HG02763 (cell line): Measurements from ENCODE around the gene SLC27A4.

Experiments used
- ATAC-seq: cut with Tn5 transposase; IDR thresholded peaks from one replicate; pipeline ENCODE4 v1.9.1; 2021; ENCODE audit warnings: mild to moderate bottlenecking, moderate library complexity; ENCODE audit not compliant: unreplicated experiment

The SLC27A4 gene

DNA sequence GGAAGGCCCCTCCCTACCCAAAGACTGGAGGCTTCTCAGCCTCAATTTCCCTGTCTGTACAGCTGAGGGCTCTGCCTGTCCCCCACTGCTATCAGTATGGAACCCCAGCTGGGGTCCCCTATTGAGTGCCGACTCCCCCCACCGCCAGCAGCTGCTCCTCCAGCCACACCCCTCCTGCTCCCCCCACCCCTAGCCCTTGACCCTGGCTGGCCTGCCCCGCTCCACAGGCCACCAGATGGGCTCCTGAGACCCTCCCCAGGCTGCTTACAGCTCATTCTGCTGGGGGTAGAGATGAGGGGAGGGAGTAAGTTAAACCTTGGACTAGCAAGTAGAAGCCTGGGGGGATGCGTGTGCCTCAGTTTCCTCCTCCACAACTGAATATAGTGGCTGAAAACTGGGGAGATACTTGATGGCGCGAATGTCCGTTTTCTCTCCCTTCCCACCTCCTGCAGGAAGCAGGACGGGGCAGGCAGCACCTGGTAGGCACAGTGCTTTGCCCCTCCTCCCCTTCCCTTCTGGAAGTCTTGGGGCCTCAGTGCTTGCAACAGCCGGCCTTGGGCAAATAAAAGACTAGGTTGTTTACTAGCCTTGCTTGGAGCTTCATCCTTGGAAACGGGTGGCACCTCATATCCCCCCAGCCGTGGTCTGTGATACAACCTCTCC is 50.0 kb downstream of the SLC27A4 start:
- ATAC-seq: no peak

GRCh38 chr9:128390813-128391711 is 50.7 kb downstream of the SLC27A4 start:
- no peak for ATAC-seq

DNA sequence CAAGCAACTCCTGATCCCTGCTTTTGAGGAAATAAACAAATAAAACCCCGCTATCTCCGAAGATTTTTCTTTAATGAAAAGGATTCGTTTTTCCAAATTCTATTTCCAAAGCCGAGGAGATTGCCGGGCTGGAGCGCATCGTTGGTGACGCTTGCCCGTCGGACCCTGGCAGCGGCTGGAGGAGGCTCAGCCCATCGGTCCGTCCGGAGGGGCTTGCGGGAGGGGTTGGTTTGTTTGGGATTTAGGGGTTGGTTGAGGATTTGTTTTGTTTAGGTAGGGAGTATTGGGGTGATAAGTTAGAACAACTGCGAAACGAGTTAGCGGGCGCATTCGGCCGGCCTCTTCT is 51.6 kb downstream of the SLC27A4 start:
- no peak for ATAC-seq

- ATAC-seq: no peak
Measured at GRCh38 chr9:128392302-128393144, 52.2 kb downstream of the SLC27A4 start.

- ATAC-seq: no peak
Measured at GRCh38 chr9:128393145-128393775, 52.9 kb downstream of the SLC27A4 start.

GRCh38 chr9:128393970-128394369 is 53.6 kb downstream of the SLC27A4 start:
- no peak for ATAC-seq

- ATAC-seq: no peak
Measured at GRCh38 chr9:128394379-128395168, 54.2 kb downstream of the SLC27A4 start.

DNA sequence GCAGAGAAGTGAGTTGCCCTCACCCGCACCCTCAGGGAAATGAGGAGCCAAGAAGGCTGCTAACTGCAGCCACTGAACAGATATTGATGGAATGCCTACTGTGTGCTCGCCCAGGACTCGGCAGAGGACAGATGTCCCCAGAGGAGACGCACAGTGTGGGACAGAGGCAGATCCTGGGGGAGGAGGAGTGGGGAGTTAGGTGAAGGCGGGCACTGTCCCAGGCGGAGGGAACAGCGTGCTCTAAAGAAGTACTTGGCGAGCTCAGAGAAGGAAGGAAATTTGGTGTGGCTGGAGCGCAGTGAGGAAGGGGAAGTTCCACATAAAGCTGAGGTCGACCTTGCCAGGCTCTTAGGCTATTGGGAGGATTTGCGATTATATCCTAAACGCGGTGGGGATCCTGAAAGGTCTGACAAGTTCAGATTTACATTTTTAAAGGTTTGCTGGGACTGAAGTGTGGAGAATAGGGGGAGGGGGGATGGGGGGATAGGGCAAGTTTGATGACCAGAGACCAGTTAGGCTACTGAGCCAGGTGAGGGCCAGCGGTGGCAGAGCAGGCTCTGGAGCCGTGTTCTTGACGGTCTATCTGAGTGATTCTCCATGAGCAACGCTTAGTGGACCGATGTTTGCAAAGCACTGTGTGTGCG is 56.8 kb downstream of the SLC27A4 start:
- no peak for ATAC-seq

DNA sequence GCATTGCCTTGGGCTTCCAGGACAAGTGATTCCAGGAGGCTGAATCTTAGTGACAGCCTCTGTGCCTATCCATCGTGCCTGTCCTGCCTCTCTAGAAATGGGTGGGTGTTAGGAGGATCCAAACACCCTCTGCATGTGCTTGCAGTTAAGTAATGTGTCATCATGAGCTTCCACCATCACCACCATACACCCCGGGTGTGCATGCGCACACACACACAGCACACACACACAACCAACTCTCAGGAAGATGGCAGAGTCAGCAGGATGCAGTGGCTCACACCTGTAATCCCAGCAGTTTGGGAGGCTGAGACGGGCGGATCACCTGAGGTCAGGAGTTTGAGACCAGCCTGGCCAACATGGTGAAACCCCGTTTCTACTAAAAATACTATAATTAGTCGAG is 57.5 kb downstream of the SLC27A4 start:
- ATAC-seq: no peak

- ATAC-seq: no peak
Measured at GRCh38 chr9:128399861-128400260, 59.5 kb downstream of the SLC27A4 start.

GRCh38 chr9:128404560-128404959 is 64.2 kb downstream of the SLC27A4 start:
- no peak for ATAC-seq

GRCh38 chr9:128405077-128405779 is 64.9 kb downstream of the SLC27A4 start:
- no peak for ATAC-seq

DNA sequence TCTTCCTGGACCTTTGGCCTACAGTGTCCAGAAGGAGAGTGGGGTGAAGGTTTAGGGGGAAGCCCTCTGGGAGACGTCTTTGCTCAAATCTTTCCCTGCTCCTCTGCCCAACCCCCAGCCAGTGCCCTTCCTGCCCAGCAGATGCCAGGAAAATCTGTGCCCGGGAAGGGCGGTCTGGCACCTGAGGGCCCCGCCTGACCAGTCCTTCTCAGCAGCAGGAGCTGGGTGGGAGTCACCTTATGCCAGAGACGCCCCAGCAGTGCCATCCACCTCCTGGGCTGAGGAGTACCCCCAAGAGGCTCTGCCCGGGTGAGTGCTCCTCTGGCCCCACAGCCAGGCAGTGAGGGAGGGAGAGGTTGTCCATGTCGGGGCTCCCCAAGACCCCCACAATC is 65.4 kb downstream of the SLC27A4 start:
- ATAC-seq: no peak

DNA sequence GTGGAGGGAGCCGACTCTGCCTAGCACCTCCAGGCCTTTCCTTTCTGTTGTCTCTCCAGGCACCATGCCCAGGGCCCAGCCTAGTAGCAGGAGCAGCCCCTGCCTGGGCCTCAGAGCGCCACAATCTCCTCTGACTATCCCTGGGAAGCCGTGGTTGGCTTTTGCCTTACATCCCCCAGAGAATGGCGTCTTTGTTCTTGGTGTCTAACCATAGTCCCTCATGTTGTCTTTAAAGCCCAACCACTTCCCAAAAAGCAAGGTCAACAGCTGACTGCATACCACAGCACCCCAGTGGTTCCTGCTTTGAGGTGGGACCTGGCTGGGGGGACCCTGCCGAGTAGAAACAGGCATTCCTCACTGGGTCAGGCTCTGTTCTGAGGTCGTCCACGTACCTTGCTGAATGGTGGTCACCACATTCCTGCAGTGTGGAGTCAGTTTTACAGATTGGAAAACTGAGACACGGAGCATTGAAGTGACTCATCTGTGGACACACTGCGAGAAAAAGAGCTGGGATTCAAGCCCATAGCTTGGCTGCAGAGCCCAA is 66.6 kb downstream of the SLC27A4 start:
- no peak for ATAC-seq

- no peak for ATAC-seq
Measured at GRCh38 chr9:128408963-128409431, 68.7 kb downstream of the SLC27A4 start.

DNA sequence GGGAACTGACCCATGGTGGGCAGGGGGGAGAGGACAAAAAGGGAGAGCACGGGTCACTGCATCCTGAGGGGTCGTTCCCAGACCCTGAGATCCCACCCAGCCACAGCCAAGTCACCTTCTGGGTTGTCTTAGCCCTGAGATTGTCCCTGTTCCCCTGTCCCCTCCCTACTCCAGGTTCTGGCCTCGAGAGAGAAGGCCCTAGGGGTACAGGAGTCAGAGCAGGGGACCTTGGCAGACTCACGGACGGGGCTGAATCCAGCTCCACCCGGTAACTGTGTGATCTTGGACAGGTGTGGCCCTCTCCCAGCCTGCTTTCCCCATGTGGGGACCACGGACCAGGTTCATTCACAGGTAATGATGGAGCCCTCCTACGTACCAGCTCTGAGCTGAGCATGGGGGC is 69.1 kb downstream of the SLC27A4 start:
- ATAC-seq: no peak

- ATAC-seq: no peak
Measured at GRCh38 chr9:128409978-128410377, 69.7 kb downstream of the SLC27A4 start.
